Uterus (tissue), 2 donors: ENCODE measurements around the gene TNF.

Experiments
- CTCF ChIP-seq, 4 experiments: fragments of 200-600 bp in 2 of 4; fragments of 450-650 bp in 2 of 4; sonication (generic) in 2 of 4; IDR thresholded peaks; one replicate each; pipeline ENCODE4 v1.5.1; 2016 to 2019; ENCODE audit warnings: antibody characterized with exemption in 4 of 4, mild to moderate bottlenecking in 2 of 4, moderate library complexity in 1 of 4
- POLR2A ChIP-seq, 2 donors: fragments of 450-650 bp; IDR thresholded peaks; one replicate each; pipeline ENCODE4 v1.6.1; 2016; ENCODE audit warnings: antibody characterized with exemption in 2 of 2, mild to moderate bottlenecking in 1 of 2, moderate library complexity in 1 of 2

- TF ChIP-seq CTCF (IDR thresholded peaks at IDR 0.05) (no peak), POLR2A (IDR thresholded peaks at IDR 0.05) (no peak)
Observed at GRCh38 chr6:31582230-31582643, 6.9 kb downstream of the TNF start, which contains the start of gene LTB.
